Thymus (tissue), 11 donors: ENCODE data around the gene SAE1. TPM values are rescaled to one million over a fixed set of nuclear protein-coding genes. Genes with fewer than 3 reads are reported as not detected.

Source experiments
- DNase-seq, 9 donors: peaks; one replicate each; pipeline ENCODE4 v3.0.0-alpha.2; 2013; ENCODE audit warnings: low spot score in 9 of 9, low read depth in 6 of 9, missing footprints in 1 of 9
- H3K27ac ChIP-seq, 2 donors: one replicate each; pipeline ENCODE4 v1.5.1; 2013; ENCODE audit warnings: control low read depth in 1 of 2, low read depth in 1 of 2, low read length in 1 of 2, mild to moderate bottlenecking in 1 of 2, moderate library complexity in 1 of 2
- H3K27me3 ChIP-seq, 2 donors: one replicate each; pipeline ENCODE4 v1.5.1; 2013; ENCODE audit warnings: low read length in 1 of 2; ENCODE audit not compliant: control insufficient read depth in 2 of 2, insufficient read depth in 1 of 2
- H3K36me3 ChIP-seq, 2 donors: one replicate each; pipeline ENCODE4 v1.5.1; 2013; ENCODE audit warnings: low read length in 1 of 2, mild to moderate bottlenecking in 1 of 2, moderate library complexity in 1 of 2; ENCODE audit not compliant: control insufficient read depth in 2 of 2, insufficient read depth in 2 of 2
- H3K4me1 ChIP-seq, 2 donors: one replicate each; pipeline ENCODE4 v1.5.1; 2013; ENCODE audit warnings: low read length in 2 of 2; ENCODE audit not compliant: control insufficient read depth in 2 of 2, insufficient read depth in 2 of 2
- H3K4me3 ChIP-seq, 2 donors: one replicate each; pipeline ENCODE4 v1.5.1; 2013; ENCODE audit warnings: low read length in 2 of 2, control low read depth in 1 of 2, mild to moderate bottlenecking in 1 of 2
- H3K9me3 ChIP-seq, 2 donors: one replicate each; pipeline ENCODE4 v1.5.1; 2013; ENCODE audit warnings: low read length in 1 of 2, mild to moderate bottlenecking in 1 of 2; ENCODE audit not compliant: control insufficient read depth in 2 of 2, insufficient read depth in 1 of 2
- WGBS: extraction: QIAGEN DNeasy Blood & Tissue Kit; methylation state at CpG from one replicate; pipeline ENCODE4 v1.1.7; 2013; 5-methylcytosine and 5-hydroxymethylcytosine counted together
- polyA plus RNA-seq: library from polyadenylated mRNA; stranded (reverse); fragments of 200-250 nt; gene quantifications from one replicate; pipeline ENCODE4 v1.2.3, GENCODE V29; 2013
- total RNA-seq: library from RNA; stranded (reverse); fragments of 120-200 nt; gene quantifications from one replicate; pipeline ENCODE4 v1.2.4, GENCODE V29; 2013
- donor health status: healthy.

The SAE1 gene
- total and polyA plus RNA-seq, 2 donors, result 40.5 to 93.3 TPM

- H3K9me3 ChIP-seq, result no peaks in the 10 kb centered on the region
- peaks cover 10 to 28% of the 10 kb centered on the region in 2 donors for H3K4me1 ChIP-seq
Observed at GRCh38 chr19:47094557-47095475, 35.8 kb upstream of the SAE1 start.

GRCh38 chr19:47095476-47096099 is 35.0 kb upstream of the SAE1 start:
- DNase-seq, result no peak
- Histone ChIP-seq H3K36me3 (peaks cover 51 to 76% of the 10 kb centered on the region in 2 donors), H3K9me3 (no peaks in the 10 kb centered on the region), H3K4me1 (peaks cover 10 to 28% of the 10 kb centered on the region in 2 donors), H3K27ac (peak overlapping the region; percentile 60 to 61), H3K4me3 (no peak overlapping the region), H3K27me3 (no peaks in the 10 kb centered on the region)
- WGBS, result 81% methylated on average over 9 of the region's 9 CpGs

More at GRCh38 chr19:47094557-47095475, 35.8 kb upstream of the SAE1 start:
- peak in 1 of 9 donors; percentile 37 for DNase-seq
- Histone ChIP-seq H3K36me3 (peaks cover 59 to 81% of the 10 kb centered on the region in 2 donors), H3K4me3 (no peak overlapping the region), H3K27me3 (no peaks in the 10 kb centered on the region), H3K27ac (peak overlapping the region; percentile 60 to 61)
- WGBS, result 40% methylated on average over 15 of the region's 15 CpGs

GRCh38 chr19:47096100-47096704 is 34.4 kb upstream of the SAE1 start:
- peak overlapping the region in 1 of 2 donors; percentile 43 for H3K27ac ChIP-seq
- peaks cover 45 to 70% of the 10 kb centered on the region in 2 donors for H3K36me3 ChIP-seq
- H3K27me3 ChIP-seq, result no peaks in the 10 kb centered on the region
- peaks cover 10 to 28% of the 10 kb centered on the region in 2 donors for H3K4me1 ChIP-seq
- WGBS, result 96% methylated on average over 12 of the region's 12 CpGs
- DNase-seq, result no peak
- H3K4me3 ChIP-seq, result no peak overlapping the region
- no peaks in the 10 kb centered on the region for H3K9me3 ChIP-seq

GRCh38 chr19:47096721-47097120 is 33.9 kb upstream of the SAE1 start:
- 99% methylated on average over 9 of the region's 9 CpGs for WGBS
- Histone ChIP-seq H3K27ac (no peak overlapping the region), H3K4me1 (peaks cover 10 to 28% of the 10 kb centered on the region in 2 donors), H3K4me3 (no peak overlapping the region), H3K36me3 (peaks cover 45 to 67% of the 10 kb centered on the region in 2 donors), H3K9me3 (no peaks in the 10 kb centered on the region), H3K27me3 (no peaks in the 10 kb centered on the region)
- DNase-seq, result no peak

GRCh38 chr19:47097396-47098201 is 33.0 kb upstream of the SAE1 start:
- no peak overlapping the region for H3K4me3 ChIP-seq
- 93% methylated on average over 31 of the region's 31 CpGs for WGBS

GRCh38 chr19:47098608-47099007 is 32.0 kb upstream of the SAE1 start:
- no peak for DNase-seq
- no peaks in the 10 kb centered on the region for H3K27me3 ChIP-seq
- no peaks in the 10 kb centered on the region for H3K9me3 ChIP-seq
- no peak overlapping the region for H3K4me3 ChIP-seq
- no peak overlapping the region for H3K27ac ChIP-seq
- WGBS, result 94% methylated on average over 6 of the region's 6 CpGs
- peaks cover 10 to 28% of the 10 kb centered on the region in 2 donors for H3K4me1 ChIP-seq
- H3K36me3 ChIP-seq, result peaks cover 28 to 59% of the 10 kb centered on the region in 2 donors

More at GRCh38 chr19:47097396-47098201, 33.0 kb upstream of the SAE1 start:
- DNase-seq, result no peak
- H3K4me1 ChIP-seq, result peaks cover 10 to 28% of the 10 kb centered on the region in 2 donors
- peaks cover 38 to 62% of the 10 kb centered on the region in 2 donors for H3K36me3 ChIP-seq
- no peak overlapping the region for H3K27ac ChIP-seq
- H3K27me3 ChIP-seq, result no peaks in the 10 kb centered on the region
- no peaks in the 10 kb centered on the region for H3K9me3 ChIP-seq

GRCh38 chr19:47099576-47100050 is 31.0 kb upstream of the SAE1 start:
- Histone ChIP-seq H3K27ac (no peak overlapping the region), H3K27me3 (no peaks in the 10 kb centered on the region), H3K36me3 (peaks cover 22 to 53% of the 10 kb centered on the region in 2 donors), H3K9me3 (no peaks in the 10 kb centered on the region), H3K4me1 (peaks cover 10 to 27% of the 10 kb centered on the region in 2 donors), H3K4me3 (no peak overlapping the region)
- DNase-seq, result no peak
- WGBS, result 89% methylated on average over 6 of the region's 6 CpGs

GRCh38 chr19:47100290-47100689 is 30.3 kb upstream of the SAE1 start:
- Histone ChIP-seq H3K4me3 (no peak overlapping the region), H3K4me1 (peaks cover 6 to 23% of the 10 kb centered on the region in 2 donors), H3K36me3 (peaks cover 23 to 50% of the 10 kb centered on the region in 2 donors), H3K9me3 (no peaks in the 10 kb centered on the region), H3K27ac (no peak overlapping the region), H3K27me3 (no peaks in the 10 kb centered on the region)
- WGBS, result 99% methylated on average over 5 of the region's 5 CpGs
- no peak for DNase-seq
